Activated T-cell treated with anti-CD3 and anti-CD28 coated beads, Interleukin-2, amount 50 U/mL, for 24 hours (primary cell): ENCODE measurements around the gene LMAN1L.

Source experiments
- DNase-seq: peaks from one replicate; pipeline ENCODE4 v3.0.0-alpha.2; 2020
- H3K27ac Mint-ChIP-seq: 2 replicates; pipeline ENCODE4 v1.8.0; 2020; ENCODE audit warnings: mild to moderate bottlenecking, mixed read lengths
- H3K27me3 Mint-ChIP-seq: 2 replicates; pipeline ENCODE4 v1.8.0; 2020; ENCODE audit warnings: mixed read lengths
- H3K36me3 Mint-ChIP-seq: 2 replicates; pipeline ENCODE4 v1.8.0; 2020; ENCODE audit warnings: low read depth, mixed read lengths
- H3K4me1 Mint-ChIP-seq: 2 replicates; pipeline ENCODE4 v1.8.0; 2020; ENCODE audit warnings: low read depth, mixed read lengths
- H3K4me3 Mint-ChIP-seq: 2 replicates; pipeline ENCODE4 v1.8.0; 2020; ENCODE audit warnings: mild to moderate bottlenecking, moderate library complexity, mixed read lengths
- H3K9me3 Mint-ChIP-seq: 2 replicates; pipeline ENCODE4 v1.8.0; 2020; ENCODE audit warnings: mixed read lengths

LMAN1L gene

GRCh38 chr15:74839526-74840395 is 27.1 kb downstream of the LMAN1L start:
- no peaks in the 10 kb centered on the region for H3K9me3 Mint-ChIP-seq
- H3K27ac Mint-ChIP-seq: no peak overlapping the region
- no peaks in the 10 kb centered on the region for H3K27me3 Mint-ChIP-seq
- no peak overlapping the region for H3K4me3 Mint-ChIP-seq
- no peak for DNase-seq
- H3K36me3 Mint-ChIP-seq: peaks cover 76% of the 10 kb centered on the region
- H3K4me1 Mint-ChIP-seq: peaks cover 37% of the 10 kb centered on the region

GRCh38 chr15:74840851-74841775 is 28.5 kb downstream of the LMAN1L start:
- Mint-ChIP-seq H3K4me1 (peaks cover 49% of the 10 kb centered on the region), H3K27ac (peak overlapping the region; percentile 92), H3K27me3 (no peaks in the 10 kb centered on the region), H3K36me3 (peaks cover 77% of the 10 kb centered on the region), H3K9me3 (no peaks in the 10 kb centered on the region), H3K4me3 (peak overlapping the region; percentile 93)
- no peak for DNase-seq

- Mint-ChIP-seq H3K36me3 (peaks cover 75% of the 10 kb centered on the region), H3K4me3 (peak overlapping the region; percentile 93), H3K27ac (peak overlapping the region; percentile 92), H3K27me3 (no peaks in the 10 kb centered on the region), H3K4me1 (peaks cover 51% of the 10 kb centered on the region), H3K9me3 (no peaks in the 10 kb centered on the region)
- DNase-seq: no peak
Observed at GRCh38 chr15:74841891-74842373, 29.3 kb downstream of the LMAN1L start.

- Mint-ChIP-seq H3K4me1 (peaks cover 52% of the 10 kb centered on the region), H3K27ac (peak within 1 kb of the TSS; percentile 92), H3K4me3 (peak within 1 kb of the TSS; percentile 93), H3K27me3 (no peaks in the 10 kb centered on the region), H3K9me3 (no peaks in the 10 kb centered on the region), H3K36me3 (peaks cover 76% of the 10 kb centered on the region)
- peak; percentile 96 for DNase-seq
Observed at GRCh38 chr15:74842581-74843444, 30.2 kb downstream of the LMAN1L start, which contains the start of gene ULK3. TSS of gene ULK3 (minus strand) at chr15:74843156. CDS start at chr15:74843105, 51 bp downstream.

GRCh38 chr15:74843445-74843828 is 30.8 kb downstream of the LMAN1L start:
- DNase-seq: no peak
- H3K27ac Mint-ChIP-seq: peak overlapping the region; percentile 91
- no peaks in the 10 kb centered on the region for H3K9me3 Mint-ChIP-seq
- H3K4me1 Mint-ChIP-seq: peaks cover 52% of the 10 kb centered on the region
- peaks cover 79% of the 10 kb centered on the region for H3K36me3 Mint-ChIP-seq
- peak overlapping the region; percentile 93 for H3K4me3 Mint-ChIP-seq
- no peaks in the 10 kb centered on the region for H3K27me3 Mint-ChIP-seq

- DNase-seq: peak; percentile 56
- Mint-ChIP-seq H3K27me3 (no peaks in the 10 kb centered on the region), H3K36me3 (peaks cover 79% of the 10 kb centered on the region), H3K9me3 (no peaks in the 10 kb centered on the region), H3K27ac (peak overlapping the region; percentile 91), H3K4me1 (peaks cover 52% of the 10 kb centered on the region), H3K4me3 (peak overlapping the region; percentile 93)
Observed at GRCh38 chr15:74843891-74844299, 31.3 kb downstream of the LMAN1L start.

- no peaks in the 10 kb centered on the region for H3K27me3 Mint-ChIP-seq
- peak overlapping the region; percentile 91 for H3K27ac Mint-ChIP-seq
- H3K9me3 Mint-ChIP-seq: no peaks in the 10 kb centered on the region
- peak; percentile 46 for DNase-seq
- H3K4me1 Mint-ChIP-seq: peaks cover 52% of the 10 kb centered on the region
- H3K36me3 Mint-ChIP-seq: peaks cover 79% of the 10 kb centered on the region
- H3K4me3 Mint-ChIP-seq: peak overlapping the region; percentile 93
Observed at GRCh38 chr15:74844319-74845207, 31.9 kb downstream of the LMAN1L start.

GRCh38 chr15:74845208-74845568 is 32.6 kb downstream of the LMAN1L start:
- Mint-ChIP-seq H3K4me1 (peaks cover 51% of the 10 kb centered on the region), H3K36me3 (peaks cover 80% of the 10 kb centered on the region), H3K4me3 (peak overlapping the region; percentile 93), H3K27me3 (no peaks in the 10 kb centered on the region), H3K9me3 (no peaks in the 10 kb centered on the region), H3K27ac (peak overlapping the region; percentile 91)
- peak; percentile 78 for DNase-seq

- Mint-ChIP-seq H3K27me3 (no peaks in the 10 kb centered on the region), H3K9me3 (no peaks in the 10 kb centered on the region), H3K4me3 (peak overlapping the region; percentile 93), H3K36me3 (peaks cover 80% of the 10 kb centered on the region), H3K27ac (peak overlapping the region; percentile 91), H3K4me1 (peaks cover 50% of the 10 kb centered on the region)
- no peak for DNase-seq
Observed at GRCh38 chr15:74845581-74845980, 32.9 kb downstream of the LMAN1L start.

- Mint-ChIP-seq H3K4me1 (peaks cover 31% of the 10 kb centered on the region), H3K27ac (peak overlapping the region; percentile 44), H3K27me3 (no peaks in the 10 kb centered on the region), H3K9me3 (no peaks in the 10 kb centered on the region), H3K4me3 (no peak overlapping the region), H3K36me3 (peaks cover 81% of the 10 kb centered on the region)
- no peak for DNase-seq
Observed at GRCh38 chr15:74847432-74847831, 34.8 kb downstream of the LMAN1L start.

GRCh38 chr15:74850393-74850792 is 37.8 kb downstream of the LMAN1L start:
- H3K4me3 Mint-ChIP-seq: no peak overlapping the region
- H3K36me3 Mint-ChIP-seq: peaks cover 85% of the 10 kb centered on the region
- no peaks in the 10 kb centered on the region for H3K27me3 Mint-ChIP-seq
- no peak overlapping the region for H3K27ac Mint-ChIP-seq
- peaks cover 9% of the 10 kb centered on the region for H3K4me1 Mint-ChIP-seq
- no peaks in the 10 kb centered on the region for H3K9me3 Mint-ChIP-seq
- no peak for DNase-seq

GRCh38 chr15:74851960-74852359 is 39.3 kb downstream of the LMAN1L start:
- Mint-ChIP-seq H3K4me1 (peaks cover 9% of the 10 kb centered on the region), H3K36me3 (peaks cover 81% of the 10 kb centered on the region), H3K27me3 (no peaks in the 10 kb centered on the region), H3K4me3 (no peak overlapping the region), H3K27ac (peak overlapping the region; percentile 69), H3K9me3 (no peaks in the 10 kb centered on the region)
- DNase-seq: no peak

- Mint-ChIP-seq H3K36me3 (peaks cover 66% of the 10 kb centered on the region), H3K27ac (no peak overlapping the region), H3K4me3 (no peak overlapping the region), H3K9me3 (no peaks in the 10 kb centered on the region), H3K4me1 (peaks cover 32% of the 10 kb centered on the region), H3K27me3 (no peaks in the 10 kb centered on the region)
- DNase-seq: no peak
Observed at GRCh38 chr15:74854453-74855022, 41.9 kb downstream of the LMAN1L start.
